Measurements from ENCODE around the gene GABRR1.
"Not testable (repeated sequence)": the region's sequence is repeated elsewhere in the genome, so short reads cannot be mapped to it uniquely, and the experiment has no call there.

GABRR1 gene

DNA sequence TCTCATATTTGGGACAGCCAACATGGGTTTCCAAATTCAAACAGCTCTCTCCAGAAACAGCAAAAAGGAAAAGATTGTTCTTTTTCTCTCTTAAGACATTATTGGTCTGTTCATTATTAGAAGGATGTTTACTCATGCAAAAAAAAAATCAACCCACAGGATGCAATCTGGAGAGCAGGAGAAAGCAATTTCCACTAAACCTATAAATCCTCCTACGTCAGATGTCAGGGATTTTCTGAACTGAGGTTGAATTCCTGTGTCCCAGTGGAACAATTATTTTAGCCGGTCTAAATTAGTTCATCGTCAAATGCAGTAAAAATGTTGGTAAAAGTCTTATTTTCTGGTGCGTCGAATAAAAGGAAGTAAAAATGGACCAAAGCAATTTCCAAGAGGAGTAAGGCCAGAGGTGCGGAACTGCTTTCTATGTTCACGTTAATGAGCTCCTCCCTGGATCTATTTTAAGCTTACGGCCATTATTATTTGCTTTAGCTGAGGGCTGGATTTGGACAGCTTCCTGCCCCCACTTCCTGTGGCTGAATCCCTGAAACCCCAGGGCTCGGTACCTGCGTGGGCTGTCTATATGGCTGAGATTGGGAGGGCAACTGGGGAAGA is at the start of gene GABRR1:
GABRR1 (minus strand) TSS at position 60 of the 612 bp plus-strand sequence; CDS start at position 24, 36 bp downstream.
- DNase-seq = no peak

DNA sequence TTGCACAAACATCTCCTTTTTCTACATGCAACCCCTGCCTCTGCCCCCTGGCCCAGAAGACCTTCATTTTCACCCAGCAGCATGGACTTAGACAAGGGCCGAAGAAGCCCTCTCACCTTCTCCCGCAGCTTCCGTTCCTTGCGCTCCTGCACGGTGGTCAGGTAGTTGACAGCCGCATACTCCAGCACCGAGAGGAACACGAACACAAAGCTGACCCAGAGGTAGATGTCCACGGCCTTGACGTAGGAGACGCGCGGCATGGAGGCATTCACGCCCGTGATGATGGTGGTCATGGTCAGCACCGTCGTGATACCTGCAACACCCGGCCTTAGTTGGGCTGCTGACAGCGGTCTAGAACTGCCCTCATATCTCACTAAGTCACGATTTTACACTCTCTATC is 47.1 kb upstream of the GABRR1 start:
- no peak for DNase-seq

DNA sequence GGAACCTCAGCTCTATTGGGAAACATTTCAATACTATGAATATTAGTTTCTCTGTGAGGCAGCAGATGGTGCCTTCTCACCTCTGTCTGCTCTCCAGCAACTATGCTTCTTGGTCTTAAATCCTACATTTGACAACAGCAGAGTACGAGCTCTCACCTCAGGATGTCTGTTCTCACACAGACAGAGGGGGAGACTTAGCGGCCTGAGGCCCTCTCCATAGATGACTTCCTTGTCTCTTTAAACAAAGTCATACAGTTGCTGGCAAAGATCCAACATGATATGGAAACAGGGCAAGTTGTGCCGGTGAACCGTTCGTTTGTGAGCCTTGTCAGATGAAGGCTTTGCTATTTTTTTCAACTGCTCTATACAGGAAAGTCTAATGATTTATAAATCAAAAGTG is 43.7 kb upstream of the GABRR1 start:
- no peak for DNase-seq

DNA sequence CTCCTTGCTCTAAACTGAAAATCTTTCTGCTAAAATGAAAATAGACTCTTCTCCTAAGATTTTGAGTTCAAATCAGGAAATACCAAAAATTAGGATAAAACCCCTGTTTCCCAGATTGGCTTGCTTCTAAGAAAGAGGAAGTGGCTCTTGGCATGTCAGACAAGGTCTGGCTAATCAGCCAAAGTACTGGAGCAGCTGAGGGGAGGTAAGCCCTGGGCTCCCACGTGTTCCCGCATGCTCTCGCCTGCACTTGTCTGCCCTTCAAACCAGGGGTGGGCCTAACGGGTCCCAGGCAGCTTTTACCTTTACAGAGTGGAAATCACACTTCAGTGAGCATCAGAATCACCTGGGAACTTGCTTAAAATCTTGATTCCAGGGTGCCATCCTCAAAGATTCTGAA is 43.2 kb upstream of the GABRR1 start:
- DNase-seq = no peak

DNA sequence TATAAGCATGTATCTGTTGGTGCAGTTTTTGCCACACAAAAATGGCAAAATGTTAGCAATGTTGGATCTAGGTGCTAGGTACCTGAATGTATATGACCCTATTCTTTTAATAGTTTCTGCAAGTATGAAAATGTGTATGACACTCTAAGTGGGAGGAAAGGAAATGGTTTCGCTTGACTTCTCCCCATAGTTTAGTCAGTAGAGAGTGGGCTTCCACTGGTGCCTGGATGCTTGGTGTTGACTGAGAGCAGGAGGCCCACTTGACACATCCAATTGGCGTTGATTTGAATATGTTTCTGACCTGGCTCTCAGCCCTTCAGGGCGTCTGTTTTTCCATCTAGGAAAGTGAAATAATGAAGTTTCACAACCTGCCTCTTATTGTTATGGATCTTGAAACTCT is 41.8 kb upstream of the GABRR1 start:
- DNase-seq = no peak

DNA sequence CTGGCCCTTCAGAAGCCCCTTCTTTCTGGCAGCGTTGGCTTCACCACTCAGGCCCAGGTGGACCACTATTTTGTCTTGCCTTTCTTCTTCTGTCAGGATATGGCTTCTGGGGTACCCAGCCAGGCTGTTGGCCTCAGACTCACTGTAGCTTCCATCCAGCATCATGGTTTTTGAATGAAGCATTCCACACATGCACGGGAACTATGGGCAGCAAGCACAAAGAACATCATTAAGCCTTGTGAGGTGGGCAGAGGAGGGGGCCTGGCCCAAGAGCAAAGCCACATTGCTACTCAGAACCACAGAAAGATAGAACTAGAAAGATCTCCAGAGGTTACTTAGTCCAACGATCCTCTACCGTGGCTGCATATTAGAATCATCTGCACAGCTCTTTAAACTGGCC is 40.6 kb upstream of the GABRR1 start:
- no peak for DNase-seq

DNA sequence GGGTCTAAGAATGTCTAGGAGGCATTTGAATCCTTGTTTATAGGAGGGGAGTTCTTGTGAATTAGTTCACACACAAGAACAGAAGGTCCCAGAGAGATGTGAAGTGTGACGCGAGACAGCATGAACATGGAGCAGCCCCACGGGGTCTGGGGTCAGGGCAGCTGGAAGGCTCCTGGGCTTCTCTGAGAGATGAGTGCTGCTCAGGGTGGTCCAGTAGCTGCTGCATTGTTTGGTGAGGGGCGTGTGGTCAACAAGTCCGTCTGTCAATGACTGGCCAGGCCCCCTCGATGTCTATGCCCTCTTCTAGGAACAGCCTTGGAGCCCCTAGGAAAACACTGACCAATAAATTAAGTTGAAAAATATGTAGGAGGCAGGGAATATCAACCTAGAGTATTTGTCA is 40.2 kb upstream of the GABRR1 start:
- DNase-seq = no peak

DNA sequence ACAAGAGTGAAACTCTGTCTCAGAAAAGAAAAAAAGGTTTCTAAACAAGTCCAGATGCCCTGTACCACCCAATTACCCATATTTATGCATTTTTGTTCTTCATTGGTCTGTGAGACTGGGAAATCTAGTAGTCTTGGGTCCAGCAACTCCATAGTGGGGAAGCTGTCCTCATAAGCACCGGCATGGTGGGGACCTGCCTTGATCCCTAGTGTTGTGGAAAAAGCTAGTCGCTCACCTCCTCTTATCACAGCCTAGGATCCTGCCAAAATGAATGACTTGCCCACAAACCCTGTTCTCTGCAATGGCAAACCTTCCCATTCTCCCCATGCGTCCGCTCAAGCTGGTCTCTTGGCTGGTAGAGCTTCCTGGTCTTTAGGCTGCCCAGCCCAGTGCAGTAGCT is 38.3 kb upstream of the GABRR1 start:
- DNase-seq = no peak

DNA sequence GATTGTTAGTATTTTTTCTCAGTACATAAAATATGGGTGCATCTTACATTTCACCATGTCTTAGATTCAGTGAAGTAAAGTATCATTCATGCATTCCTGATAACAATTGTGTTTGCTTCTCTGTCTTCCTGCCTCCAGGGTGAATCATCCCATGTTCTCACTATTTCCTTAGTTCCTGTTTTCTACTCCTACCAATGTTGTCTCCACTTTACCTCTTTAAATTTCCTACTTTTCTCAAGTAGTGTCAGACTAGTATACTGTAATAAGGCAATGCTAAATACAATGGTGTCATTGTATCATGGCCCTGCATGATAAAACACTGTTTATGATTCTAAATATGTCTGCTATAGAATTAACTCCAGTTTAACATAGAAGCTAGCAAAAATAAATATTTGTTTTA is 37.4 kb upstream of the GABRR1 start:
- DNase-seq = no peak

DNA sequence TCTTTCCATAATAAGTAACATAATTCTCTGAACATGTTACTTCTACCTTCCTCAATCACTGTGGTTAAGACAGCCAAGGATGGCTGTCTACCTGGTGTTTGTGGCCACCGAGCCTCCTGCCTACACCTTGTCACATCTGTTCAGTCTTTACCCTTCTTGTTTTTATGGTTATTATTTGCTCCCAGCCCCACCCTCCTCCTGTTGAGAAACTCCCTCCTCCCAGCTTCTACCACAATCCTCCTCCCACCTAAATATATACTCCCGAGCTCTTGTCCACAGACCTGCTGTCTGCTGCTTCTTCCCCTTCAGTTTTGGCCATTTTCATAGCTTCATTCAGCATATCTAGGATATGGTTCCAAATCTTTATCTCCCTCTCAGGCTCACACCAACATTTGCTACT is 35.7 kb upstream of the GABRR1 start:
- DNase-seq = no peak

DNA sequence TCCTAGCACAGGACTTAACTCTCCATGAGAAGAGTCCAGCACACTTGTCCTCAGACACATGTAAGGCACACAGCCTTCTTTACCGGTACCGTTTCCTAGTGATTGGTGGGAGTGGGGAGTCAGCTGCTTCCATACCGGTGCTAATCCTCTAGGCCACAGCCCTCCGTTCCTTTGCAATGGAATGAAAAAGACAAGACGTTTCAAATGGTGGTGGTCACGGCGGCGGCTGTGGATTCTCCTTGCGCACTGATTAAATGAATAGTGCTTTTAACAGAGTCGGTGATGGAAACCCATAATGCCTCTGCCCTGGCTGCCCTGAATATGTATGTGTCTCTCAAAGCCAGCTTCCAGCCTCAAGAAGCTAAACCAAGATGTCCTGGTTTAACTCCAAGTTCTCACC is 34.8 kb upstream of the GABRR1 start:
- no peak for DNase-seq

DNA sequence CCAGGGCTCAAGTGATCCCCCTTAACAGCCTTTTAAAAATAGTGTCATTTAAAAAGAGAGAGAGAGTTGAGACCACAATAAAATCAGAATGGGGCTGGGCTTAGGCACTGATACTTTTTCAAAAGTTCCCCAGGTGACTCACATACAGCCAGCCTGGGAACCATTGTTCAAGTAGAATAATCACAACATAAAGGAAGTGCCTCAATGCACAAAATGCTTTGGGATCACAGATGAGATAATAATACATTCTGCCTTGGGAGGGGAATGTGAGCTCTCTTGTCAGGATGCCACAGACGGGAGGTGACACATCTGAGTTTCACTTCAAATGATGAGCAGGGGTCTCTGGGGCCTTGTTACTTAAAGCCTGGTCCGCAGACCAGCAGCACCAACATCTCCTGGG is 34.0 kb upstream of the GABRR1 start:
- no peak for DNase-seq

DNA sequence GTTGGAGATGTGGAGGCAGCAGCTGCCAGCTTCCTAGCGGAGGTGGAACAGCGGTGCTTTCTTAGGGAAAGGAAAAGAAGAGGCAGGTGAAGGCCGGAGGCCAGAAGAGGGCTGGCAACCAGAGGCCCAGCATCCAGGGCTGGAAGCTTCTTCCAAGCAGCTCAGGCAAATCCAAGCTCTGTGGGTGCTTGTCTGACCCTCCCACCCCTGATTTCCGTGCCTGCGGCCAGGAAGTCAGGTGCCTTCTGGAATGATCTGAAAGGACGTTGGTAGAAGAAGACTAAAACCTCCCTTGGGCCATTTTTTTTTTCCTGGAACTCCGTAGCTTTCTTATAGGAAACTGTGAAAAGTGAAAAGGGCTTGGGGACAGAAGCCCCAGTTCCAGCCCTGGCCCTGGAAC is 33.1 kb upstream of the GABRR1 start:
- DNase-seq = no peak

DNA sequence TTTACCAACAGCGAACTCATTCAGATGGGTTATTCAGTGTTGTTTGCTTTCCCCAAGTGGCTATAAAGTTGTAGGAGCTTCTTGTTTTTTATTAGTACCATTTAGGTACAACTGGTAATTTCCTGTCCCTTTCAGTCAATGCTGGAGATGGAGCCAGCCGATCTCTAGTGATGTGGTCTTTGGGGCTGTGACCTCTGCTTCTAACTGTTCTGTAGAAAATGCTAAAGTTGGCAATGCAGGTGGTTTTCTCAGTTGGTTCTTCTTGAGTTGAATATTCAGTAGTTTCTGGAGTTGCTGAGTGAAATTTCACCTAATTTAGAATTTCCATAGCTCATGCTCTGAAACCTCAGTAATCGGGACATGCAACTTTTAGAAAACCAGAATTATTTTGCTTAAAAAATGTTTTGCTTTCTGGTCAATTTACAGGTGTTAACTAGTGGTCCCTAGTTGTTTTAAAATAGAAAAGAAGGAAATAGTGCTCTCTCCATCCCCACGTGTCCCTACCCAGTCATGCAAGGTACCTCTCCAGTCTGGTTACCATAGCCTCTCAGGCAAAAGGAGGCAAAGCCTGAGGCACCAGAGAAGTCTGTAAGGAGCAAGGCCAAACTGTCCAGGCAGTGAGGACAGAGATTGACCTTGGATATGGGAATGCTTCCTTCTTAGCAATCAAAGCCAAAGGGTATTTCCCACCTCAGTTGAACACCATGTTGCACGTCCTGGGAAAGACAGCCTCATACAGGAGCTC is 27.3 kb upstream of the GABRR1 start:
- no peak for DNase-seq

DNA sequence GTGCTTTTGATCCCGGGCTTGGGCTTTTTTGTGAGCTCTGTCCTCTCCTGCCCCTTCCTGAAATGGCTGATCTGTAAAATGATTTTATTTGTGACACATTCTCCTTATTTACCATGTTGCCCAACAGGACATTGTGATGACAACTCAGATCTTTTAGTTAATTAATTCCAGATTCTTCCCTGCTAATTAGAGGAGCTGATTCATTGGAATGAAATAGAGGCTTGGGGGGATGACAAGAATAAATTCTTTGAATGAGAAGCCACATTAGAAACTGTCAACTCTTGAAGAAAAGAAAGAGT is 26.1 kb upstream of the GABRR1 start:
- DNase-seq = no peak

DNA sequence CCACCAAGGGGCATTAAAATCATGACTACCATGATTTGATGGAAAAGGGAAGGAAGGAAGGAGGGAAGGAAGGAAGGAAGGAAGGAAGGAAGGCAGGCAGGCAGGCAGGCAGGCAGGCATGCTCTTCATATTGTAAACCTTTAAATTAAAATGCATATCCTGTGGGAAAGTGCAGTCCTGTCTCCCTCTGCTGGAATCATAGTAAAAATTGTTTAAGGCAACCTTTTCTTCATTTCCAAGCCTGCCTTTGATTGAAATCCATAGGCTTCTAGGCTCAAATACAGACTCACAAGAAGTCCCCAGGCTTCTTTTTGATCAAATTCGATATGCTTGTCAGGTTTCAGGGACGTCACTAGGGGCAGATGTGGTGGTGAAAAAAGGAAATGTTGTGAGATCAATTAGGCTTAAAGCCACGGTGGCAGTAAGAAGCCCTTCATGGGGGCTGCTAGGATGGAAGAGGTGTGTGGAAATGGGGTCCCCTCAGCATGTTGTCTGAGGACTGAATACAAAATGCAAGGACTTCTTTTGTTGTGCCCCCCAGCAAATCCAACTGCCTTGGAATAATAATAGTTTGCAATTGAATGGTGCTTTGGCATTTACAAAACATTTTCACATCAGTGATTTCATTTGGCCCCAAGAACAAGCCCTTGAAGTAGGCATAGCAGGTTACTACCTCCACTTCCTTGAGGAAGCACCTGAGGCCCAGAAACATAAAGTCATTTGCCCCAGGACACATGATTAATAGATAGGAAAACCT is 25.6 kb upstream of the GABRR1 start:
- DNase-seq = no peak

DNA sequence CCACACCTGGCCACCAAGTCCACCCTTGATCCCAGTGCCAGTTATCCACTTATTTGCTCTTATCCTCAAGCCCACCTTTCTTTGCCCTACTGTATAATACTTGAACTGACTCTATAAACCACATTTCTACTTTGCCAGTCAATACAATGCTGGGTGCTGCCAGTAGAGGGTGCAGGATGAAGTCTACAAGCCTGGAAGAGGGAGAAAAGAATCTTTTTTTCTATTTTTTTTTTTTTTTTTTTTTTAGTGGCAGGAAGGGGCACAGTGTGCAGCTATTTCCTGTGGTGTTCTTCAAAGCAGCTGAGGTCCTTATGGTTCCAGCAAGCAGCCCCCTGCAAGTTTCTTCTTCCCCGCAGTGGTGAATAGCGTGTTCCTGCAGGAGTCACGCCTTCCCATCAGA is 22.2 kb upstream of the GABRR1 start:
- DNase-seq = peak; percentile 26 to 34

DNA sequence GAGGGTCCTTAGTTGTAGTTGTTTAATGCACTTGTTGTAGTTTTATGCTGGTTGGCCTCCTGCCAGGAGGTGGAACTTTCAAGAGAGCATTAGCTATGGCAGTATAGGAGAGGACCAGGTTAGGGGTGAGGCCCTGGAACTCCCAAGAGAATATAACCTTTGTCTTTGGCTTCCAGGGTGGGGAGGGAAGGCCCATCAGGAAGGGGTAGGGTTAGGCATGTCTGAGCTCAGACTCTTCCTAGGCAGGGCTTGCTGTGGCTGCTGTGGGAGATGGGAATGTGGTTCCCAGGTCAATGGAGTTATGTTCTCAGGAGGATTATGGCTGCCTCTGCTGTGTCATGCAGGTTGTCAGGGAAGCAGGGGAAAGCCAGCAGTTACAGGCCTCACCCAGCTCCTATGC is 20.0 kb upstream of the GABRR1 start:
- DNase-seq = no peak

DNA sequence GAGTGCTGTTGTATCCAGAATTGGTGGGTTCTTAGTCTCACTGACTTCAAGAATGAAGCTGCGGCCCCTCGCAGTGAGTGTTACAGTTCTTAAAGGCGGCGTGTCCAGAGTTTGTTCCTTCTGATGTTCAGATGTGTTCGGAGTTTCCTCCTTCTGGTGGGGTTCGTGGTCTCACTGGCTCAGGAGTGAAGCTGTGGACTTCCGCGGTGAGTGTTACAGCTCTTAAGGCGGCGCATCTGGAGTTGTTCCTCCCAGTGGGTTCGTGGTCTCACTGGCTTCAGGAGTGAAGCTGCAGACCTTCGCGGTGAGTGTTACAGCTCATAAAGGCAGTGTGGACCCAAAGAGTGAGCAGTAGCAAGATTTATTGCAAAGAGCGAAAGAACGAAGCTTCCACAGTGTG is 16.4 kb upstream of the GABRR1 start:
- DNase-seq = not testable (repeated sequence)

DNA sequence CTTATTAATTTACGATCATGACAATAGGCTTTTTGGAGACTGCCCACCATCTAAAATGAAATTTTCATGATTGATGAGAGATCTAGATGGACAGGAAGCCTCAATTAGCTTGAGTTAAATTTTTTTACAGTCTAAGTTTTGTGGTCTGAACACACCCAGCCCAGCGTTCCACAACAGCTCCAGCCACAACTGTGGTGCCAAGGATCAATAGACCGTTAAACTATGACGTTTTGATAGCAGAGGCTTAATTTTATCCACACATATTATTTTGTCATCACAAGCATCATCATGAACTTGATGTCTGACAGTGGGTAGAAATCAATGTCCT is 5.5 kb upstream of the GABRR1 start:
- no peak for DNase-seq

DNA sequence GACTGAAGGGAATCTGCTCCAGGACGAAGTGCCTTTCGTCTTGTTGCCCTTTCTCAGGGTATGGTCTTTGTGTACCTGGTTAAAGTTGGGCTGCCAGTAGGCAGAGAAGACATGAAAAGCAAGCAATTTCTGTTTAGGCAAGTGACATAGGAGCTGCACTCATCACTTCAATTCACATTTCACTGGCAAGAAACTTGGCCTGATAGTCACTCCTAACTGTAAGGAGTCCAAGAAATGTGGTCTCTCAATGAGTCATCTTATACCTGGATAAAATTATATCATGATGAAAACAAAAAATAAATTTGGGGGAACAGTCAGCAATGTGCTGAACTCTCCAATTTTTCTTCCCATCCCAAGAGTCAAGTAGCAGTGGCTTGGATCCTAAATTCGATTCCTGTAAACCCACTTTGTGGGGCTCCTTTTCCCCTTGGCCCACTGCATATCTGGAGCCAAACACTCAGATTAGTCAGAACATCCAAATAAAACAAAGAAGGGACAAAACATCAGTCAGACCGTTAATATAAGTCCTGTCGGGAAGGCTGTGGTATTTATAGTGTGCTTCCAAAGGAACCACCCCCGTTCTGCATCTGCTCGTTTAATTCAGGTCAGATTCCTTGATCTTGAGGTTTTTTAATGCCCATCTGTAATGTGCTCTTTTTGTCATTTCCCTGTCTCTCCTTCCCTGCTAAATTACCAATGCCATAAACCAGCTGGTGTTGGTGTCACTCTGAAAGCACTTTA is 5.0 kb upstream of the GABRR1 start:
- no peak for DNase-seq

DNA sequence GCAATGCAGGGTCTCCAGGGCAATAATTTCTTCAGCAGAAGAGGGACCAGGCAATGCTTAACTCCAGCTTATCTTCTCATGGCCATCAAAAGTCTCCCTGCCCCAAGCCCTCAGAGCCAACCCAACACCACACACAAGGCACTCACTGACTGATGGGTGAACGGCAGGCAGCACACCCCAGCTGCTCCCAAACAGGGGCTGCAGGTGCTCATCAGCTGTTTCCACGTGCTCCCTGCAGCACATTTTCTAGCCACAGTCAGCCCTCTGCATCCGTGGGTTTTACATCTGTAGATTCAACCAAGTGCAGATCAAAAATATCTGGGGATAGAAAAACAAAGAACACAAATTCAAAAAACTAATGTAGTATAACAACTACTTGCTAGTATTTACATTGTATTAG is 4.0 kb upstream of the GABRR1 start:
- DNase-seq = no peak

DNA sequence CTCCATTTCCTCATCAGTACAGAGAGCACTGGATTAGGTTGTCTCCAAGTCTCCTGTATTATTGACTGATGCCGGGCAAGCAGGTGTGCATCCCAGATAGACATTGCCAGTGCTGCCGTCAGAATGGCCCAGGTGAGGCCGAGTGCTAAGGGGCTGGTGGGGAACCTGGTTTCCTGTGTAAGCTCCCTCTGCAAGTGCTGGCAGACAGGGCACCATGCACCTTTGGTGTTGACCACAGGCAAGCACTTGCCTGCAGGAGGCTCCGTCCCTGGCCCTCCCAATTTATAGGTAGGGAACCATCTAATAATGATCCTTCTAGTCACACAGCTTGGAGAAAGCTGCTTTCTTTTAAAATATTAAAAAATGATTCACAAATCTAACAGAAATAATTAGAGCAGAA is 747 bp downstream of the GABRR1 start:
- DNase-seq = no peak

DNA sequence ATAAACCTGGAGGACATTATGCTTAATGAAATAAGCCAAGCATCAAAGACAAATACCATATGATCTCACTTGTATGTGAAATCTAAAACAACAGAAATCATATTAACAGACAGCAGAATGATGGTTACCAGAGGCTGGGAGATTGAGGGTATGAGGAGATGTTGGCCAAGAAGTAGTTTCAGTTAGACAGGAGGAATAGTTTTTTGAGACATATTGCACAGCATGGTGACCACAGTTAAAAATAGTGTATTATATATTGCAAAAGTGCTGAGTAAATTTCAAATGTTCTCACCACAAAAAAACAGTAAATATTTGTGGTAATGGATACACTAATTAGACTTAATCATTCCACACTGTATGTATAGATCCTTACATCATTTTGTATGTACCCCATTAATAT is 1.8 kb downstream of the GABRR1 start:
- DNase-seq = no peak
